ENCODE measurements around the gene NDUFS7. TPM values are rescaled to one million over a fixed set of nuclear protein-coding genes. Genes with fewer than 3 reads are reported as not detected.

The NDUFS7 gene
- total RNA-seq, 2 experiments from 2014 or later = 99.3 to 103 TPM

DNA sequence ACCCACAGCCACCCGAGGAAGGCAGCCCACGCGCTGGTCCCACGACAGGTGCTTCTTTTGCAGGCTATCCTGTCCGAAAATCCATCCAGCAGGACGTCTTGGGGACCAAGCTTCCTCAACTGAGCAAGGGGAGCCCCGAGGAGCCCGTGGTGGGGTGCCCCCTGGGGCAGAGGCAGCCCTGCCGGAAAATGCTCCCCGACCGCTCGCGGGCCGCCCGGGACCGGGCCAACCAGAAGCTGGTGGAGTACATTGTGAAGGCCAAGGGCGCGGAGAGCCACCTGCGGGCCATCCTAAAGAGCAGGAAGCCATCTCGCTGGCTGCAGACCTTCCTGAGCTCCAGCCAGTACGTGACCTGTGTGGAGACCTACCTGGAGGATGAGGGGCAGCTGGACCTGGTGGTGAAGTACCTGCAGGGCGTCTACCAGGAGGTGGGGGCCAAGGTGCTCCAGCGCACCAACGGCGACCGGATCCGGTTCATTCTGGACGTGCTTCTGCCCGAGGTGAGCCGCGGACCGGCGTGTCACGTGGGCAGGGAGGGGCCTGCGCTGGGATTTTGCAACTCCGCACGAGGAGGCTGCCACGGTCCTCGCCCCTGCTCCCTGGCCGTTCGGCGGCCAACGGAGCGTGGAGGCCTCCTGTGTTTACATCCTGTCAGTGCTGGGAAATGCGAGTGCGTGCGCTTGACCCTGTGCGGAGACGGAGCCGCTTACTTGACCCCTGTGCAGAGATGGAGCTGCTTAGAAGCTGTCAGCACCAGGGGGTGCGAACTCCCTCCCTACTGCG lies 12.9 kb upstream of the NDUFS7 start:
- Mint-ChIP-seq H3K9me3 (no peaks in the 10 kb centered on the region), H3K27me3 (no peaks in the 10 kb centered on the region), H3K27ac (no peak overlapping the region), H3K36me3 (ENCODE audit: low read depth) (peaks cover 4% of the 10 kb centered on the region), H3K4me1 (no peaks in the 10 kb centered on the region), H3K4me3 (no peak overlapping the region)
- CTCF ChIA-PET = interaction anchor here (0.9 to 1.4 kb wide), 2 partner anchors 91 to 127 kb away, joined by 3 to 4 read pairs; no protein-coding TSS in a partner anchor
- POLR2A ChIA-PET = no interaction called here
- no peak for DNase-seq

DNA sequence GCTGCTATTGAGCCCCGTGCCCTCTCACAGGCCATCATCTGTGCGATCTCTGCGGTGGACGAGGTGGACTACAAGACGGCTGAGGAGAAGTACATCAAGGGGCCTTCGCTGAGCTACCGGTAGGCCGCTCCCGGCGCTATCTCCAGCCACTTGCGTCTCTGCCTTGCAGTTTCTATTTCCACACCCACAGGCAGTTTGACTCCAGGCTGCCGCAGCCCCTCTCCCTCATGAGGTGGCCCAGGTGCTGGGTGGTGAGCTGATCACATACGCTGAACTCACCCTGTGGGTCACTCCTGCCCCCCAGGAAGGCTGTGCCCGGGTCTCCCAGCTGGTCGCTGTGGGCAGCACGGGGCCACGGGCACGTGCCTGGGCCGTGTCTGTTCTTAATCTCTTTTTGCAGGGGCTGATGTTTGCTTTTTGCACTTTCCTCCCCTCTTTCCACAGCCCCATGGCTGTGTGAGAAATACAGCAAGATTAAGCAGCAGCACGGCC lies 10.6 kb upstream of the NDUFS7 start:
- ChIA-PET POLR2A (no interaction called here), CTCF (interaction anchor here (0.6 to 1.3 kb wide), 4 partner anchors 10 to 1228 kb away, joined by 3 to 4 read pairs (median 3); partner anchors contain the start of gene CIRBP)
- DNase-seq = no peak
- Mint-ChIP-seq H3K4me1 (no peaks in the 10 kb centered on the region), H3K36me3 (ENCODE audit: low read depth) (peaks cover 4% of the 10 kb centered on the region), H3K9me3 (no peaks in the 10 kb centered on the region), H3K4me3 (no peak overlapping the region), H3K27me3 (no peaks in the 10 kb centered on the region), H3K27ac (no peak overlapping the region)

- CTCF ChIA-PET = interaction anchor here (1.1 kb wide), 1 partner anchor 9 kb away, joined by 3 read pairs; no protein-coding TSS in a partner anchor
- Mint-ChIP-seq H3K27me3 (no peaks in the 10 kb centered on the region), H3K4me3 (no peak overlapping the region), H3K4me1 (no peaks in the 10 kb centered on the region), H3K9me3 (no peaks in the 10 kb centered on the region), H3K27ac (no peak overlapping the region), H3K36me3 (ENCODE audit: low read depth) (peaks cover 4% of the 10 kb centered on the region)
- POLR2A ChIA-PET = no interaction called here
- no peak for DNase-seq
These were observed 10.0 kb upstream of the NDUFS7 start for GRCh38 chr19:1373534-1374249.

DNA sequence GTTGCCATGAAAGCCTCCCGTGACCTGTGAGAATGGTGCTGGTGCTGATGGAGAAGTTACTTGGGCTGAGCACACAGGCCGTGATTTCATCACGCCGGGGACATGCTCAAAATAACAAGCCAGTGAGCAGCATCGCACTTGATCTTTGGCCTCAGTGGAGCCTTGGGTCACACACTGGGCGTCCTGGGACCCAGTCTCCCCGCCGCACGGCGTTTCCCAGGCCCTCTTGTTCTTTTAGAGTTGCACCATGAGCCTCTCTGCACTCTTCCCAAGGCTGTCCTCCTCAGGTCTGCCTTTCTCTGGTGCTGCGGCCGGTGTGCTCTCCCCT lies 9.5 kb upstream of the NDUFS7 start:
- no peak overlapping the region for H3K4me3 Mint-ChIP-seq
- no peaks in the 10 kb centered on the region for H3K27me3 Mint-ChIP-seq
- POLR2A ChIA-PET = no interaction called here
- H3K36me3 Mint-ChIP-seq (ENCODE audit: low read depth) = peaks cover 4% of the 10 kb centered on the region
- no peaks in the 10 kb centered on the region for H3K4me1 Mint-ChIP-seq
- H3K27ac Mint-ChIP-seq = no peak overlapping the region
- CTCF ChIA-PET = no interaction called here
- DNase-seq = no peak
- no peaks in the 10 kb centered on the region for H3K9me3 Mint-ChIP-seq

GRCh38 chr19:1376415-1376805 lies 7.3 kb upstream of the NDUFS7 start:
- Mint-ChIP-seq H3K4me3 (no peak overlapping the region), H3K27ac (no peak overlapping the region), H3K4me1 (no peaks in the 10 kb centered on the region), H3K9me3 (no peaks in the 10 kb centered on the region), H3K36me3 (ENCODE audit: low read depth) (peaks cover 3% of the 10 kb centered on the region), H3K27me3 (no peaks in the 10 kb centered on the region)
- DNase-seq = no peak
- CTCF ChIA-PET = no interaction called here
- POLR2A ChIA-PET = no interaction called here

- no peaks in the 10 kb centered on the region for H3K9me3 Mint-ChIP-seq
- no peak overlapping the region for H3K27ac Mint-ChIP-seq
- peaks cover 2% of the 10 kb centered on the region for H3K36me3 Mint-ChIP-seq (ENCODE audit: low read depth)
- no peaks in the 10 kb centered on the region for H3K27me3 Mint-ChIP-seq
- ChIA-PET POLR2A (no interaction called here), CTCF (interaction anchor here (0.6 kb wide), 1 partner anchor 31 kb away, joined by 3 read pairs; no protein-coding TSS in a partner anchor)
- H3K4me3 Mint-ChIP-seq = no peak overlapping the region
- no peaks in the 10 kb centered on the region for H3K4me1 Mint-ChIP-seq
- no peak for DNase-seq
These were observed 6.3 kb upstream of the NDUFS7 start for GRCh38 chr19:1377176-1377964.

- ChIA-PET CTCF (interaction anchor here (0.6 kb wide), 1 partner anchor 32 kb away, joined by 3 read pairs; no protein-coding TSS in a partner anchor), POLR2A (no interaction called here)
- Mint-ChIP-seq H3K4me3 (no peak overlapping the region), H3K27ac (no peak overlapping the region), H3K36me3 (ENCODE audit: low read depth) (peaks cover 2% of the 10 kb centered on the region), H3K9me3 (no peaks in the 10 kb centered on the region), H3K4me1 (peaks cover 5% of the 10 kb centered on the region), H3K27me3 (no peaks in the 10 kb centered on the region)
- no peak for DNase-seq
These were observed 5.5 kb upstream of the NDUFS7 start for GRCh38 chr19:1377965-1378785.

- CTCF ChIA-PET = no interaction called here
- H3K4me1 Mint-ChIP-seq = peaks cover 11% of the 10 kb centered on the region
- H3K4me3 Mint-ChIP-seq = no peak overlapping the region
- DNase-seq = no peak
- POLR2A ChIA-PET = no interaction called here
- H3K27ac Mint-ChIP-seq = no peak overlapping the region
- H3K36me3 Mint-ChIP-seq (ENCODE audit: low read depth) = peaks cover 3% of the 10 kb centered on the region
- H3K27me3 Mint-ChIP-seq = peaks cover 4% of the 10 kb centered on the region
- H3K9me3 Mint-ChIP-seq = no peaks in the 10 kb centered on the region
These were observed 4.4 kb upstream of the NDUFS7 start for GRCh38 chr19:1379126-1379905.

DNA sequence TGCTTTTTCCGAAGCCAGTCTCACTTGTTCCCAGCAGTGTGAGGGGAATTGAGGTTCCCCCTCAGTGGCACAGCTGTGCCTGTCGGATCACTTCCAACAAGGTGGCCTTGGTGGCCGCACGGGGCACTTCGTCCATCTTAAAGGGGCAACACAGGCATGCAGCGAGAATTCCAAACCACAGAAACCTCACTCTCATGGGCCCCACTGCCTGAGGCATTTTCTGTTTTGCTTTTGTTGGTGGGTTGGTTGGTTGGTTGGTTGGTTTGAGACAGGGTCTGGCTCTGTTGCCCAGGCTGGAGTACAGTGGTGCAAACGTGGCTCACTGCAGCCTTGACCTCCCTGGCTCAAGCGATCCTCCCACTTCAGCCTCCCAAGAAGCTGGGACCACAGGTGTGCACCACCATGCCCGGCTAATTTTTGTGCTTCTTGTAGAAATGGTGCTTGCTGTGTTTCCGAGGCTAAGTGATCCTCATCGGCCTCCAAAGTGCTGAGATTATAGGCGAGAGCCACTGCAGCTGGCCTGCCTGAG lies 3.7 kb upstream of the NDUFS7 start:
- no peak overlapping the region for H3K4me3 Mint-ChIP-seq
- H3K36me3 Mint-ChIP-seq (ENCODE audit: low read depth) = peaks cover 2% of the 10 kb centered on the region
- H3K9me3 Mint-ChIP-seq = no peaks in the 10 kb centered on the region
- DNase-seq = no peak
- peaks cover 18% of the 10 kb centered on the region for H3K4me1 Mint-ChIP-seq
- peaks cover 4% of the 10 kb centered on the region for H3K27me3 Mint-ChIP-seq
- ChIA-PET POLR2A (no interaction called here), CTCF (no interaction called here)
- no peak overlapping the region for H3K27ac Mint-ChIP-seq

DNA sequence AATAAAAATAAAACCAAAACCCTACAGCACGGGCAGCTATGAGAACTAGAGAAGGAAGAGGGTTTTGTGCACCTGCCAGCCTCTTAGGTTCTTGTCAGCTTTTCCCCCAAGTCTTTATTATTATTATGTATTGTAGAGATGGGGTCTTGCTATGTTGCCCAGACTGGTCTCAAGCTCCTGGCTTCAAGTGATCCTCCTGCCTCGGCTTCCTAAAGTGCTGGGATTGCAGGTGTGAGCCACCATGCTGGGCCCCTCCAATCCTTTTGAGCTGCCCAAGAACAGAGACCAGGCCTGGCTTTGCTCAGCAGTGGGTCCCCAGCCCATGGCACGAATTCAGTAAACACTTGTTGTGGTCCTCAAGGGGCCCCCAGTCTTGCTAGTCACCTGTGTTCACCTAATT lies 1.5 kb upstream of the NDUFS7 start:
- Mint-ChIP-seq H3K9me3 (no peaks in the 10 kb centered on the region), H3K36me3 (ENCODE audit: low read depth) (peaks cover 2% of the 10 kb centered on the region), H3K27me3 (peaks cover 4% of the 10 kb centered on the region), H3K4me3 (no peak overlapping the region), H3K4me1 (peaks cover 20% of the 10 kb centered on the region), H3K27ac (no peak overlapping the region)
- no peak for DNase-seq
- ChIA-PET POLR2A (no interaction called here), CTCF (interaction anchor here (1.1 to 1.3 kb wide), 2 partner anchors 14 to 290 kb away, joined by 3 read pairs; no protein-coding TSS in a partner anchor)

DNA sequence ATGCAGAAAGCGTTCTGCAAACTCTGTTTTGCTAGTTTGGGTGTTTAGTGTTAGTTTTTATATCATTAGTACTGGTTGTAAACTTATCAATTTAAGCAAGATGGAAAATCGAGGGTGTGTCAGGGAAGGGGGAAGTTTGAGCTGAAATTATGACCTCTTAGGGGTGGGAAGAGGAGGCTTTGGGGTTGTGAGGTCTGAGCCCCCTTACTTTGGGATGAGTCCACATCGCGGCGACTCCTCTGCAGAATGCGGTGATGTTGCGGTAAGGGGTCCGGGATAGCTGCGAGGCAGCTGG lies 743 bp upstream of the NDUFS7 start:
- DNase-seq = no peak
- ChIA-PET CTCF (interaction anchor here (0.8 to 1.3 kb wide), 9 partner anchors 10 to 289 kb away, joined by 3 to 4 read pairs (median 3); no protein-coding TSS in a partner anchor), POLR2A (no interaction called here)
- Mint-ChIP-seq H3K27me3 (peaks cover 4% of the 10 kb centered on the region), H3K9me3 (no peaks in the 10 kb centered on the region), H3K4me3 (peak overlapping the region; percentile 85), H3K36me3 (ENCODE audit: low read depth) (peaks cover 3% of the 10 kb centered on the region), H3K27ac (peak overlapping the region; percentile 98), H3K4me1 (peaks cover 20% of the 10 kb centered on the region)

- Mint-ChIP-seq H3K4me3 (peak overlapping the region; percentile 85), H3K27ac (peak overlapping the region; percentile 7), H3K4me1 (peaks cover 20% of the 10 kb centered on the region), H3K9me3 (no peaks in the 10 kb centered on the region), H3K36me3 (ENCODE audit: low read depth) (peaks cover 10% of the 10 kb centered on the region), H3K27me3 (peaks cover 4% of the 10 kb centered on the region)
- ChIA-PET CTCF (no interaction called here), POLR2A (no interaction called here)
- no peak for DNase-seq
These were observed 367 bp downstream of the NDUFS7 start for GRCh38 chr19:1384085-1384462.
